ENCODE results near the gene SEC23A.
"Not testable (repeated sequence)": the region's sequence is repeated elsewhere in the genome, so short reads cannot be mapped to it uniquely, and the experiment has no call there.

SEC23A gene

DNA sequence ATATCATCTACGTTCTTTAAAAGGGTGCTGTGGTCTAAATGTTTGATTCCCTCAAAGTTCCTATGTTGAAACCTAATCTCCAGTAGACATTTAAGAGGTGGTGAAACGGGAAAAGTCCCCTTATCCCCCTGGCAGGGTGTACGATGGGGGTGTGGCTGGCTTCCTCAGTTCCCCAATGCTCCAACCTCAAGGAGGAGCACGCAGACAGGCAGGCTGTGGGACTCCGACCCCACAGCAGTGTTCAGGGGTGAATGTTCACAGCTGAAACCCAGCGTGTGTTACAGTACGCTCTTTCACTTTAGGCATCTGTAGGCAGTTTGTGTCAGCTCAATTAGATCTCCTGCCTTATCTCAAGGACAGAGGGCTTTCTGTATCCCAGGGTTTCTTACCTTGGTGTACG is 73.2 kb downstream of the SEC23A start:
- DNase-seq (ENCODE audit: low read depth) = no peak

DNA sequence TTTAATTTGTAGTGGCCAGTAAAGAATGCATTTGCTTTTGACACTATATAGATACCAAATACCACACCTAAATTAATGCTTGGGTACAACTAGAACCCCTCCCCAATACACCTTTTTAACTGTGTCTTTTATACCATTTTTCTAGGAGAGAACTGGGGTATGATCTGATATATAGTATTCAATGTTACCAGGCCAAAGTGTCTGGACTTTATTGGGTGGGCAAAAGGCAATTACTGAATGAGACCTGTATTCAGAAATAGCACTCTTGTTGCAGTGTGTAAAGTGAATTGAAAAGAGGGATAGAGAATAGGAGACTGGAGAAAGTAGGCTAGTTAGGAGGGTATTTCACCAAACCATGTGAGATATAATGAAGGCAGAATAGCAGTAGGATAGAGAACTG is 74.4 kb downstream of the SEC23A start:
- DNase-seq (ENCODE audit: low read depth) = no peak

DNA sequence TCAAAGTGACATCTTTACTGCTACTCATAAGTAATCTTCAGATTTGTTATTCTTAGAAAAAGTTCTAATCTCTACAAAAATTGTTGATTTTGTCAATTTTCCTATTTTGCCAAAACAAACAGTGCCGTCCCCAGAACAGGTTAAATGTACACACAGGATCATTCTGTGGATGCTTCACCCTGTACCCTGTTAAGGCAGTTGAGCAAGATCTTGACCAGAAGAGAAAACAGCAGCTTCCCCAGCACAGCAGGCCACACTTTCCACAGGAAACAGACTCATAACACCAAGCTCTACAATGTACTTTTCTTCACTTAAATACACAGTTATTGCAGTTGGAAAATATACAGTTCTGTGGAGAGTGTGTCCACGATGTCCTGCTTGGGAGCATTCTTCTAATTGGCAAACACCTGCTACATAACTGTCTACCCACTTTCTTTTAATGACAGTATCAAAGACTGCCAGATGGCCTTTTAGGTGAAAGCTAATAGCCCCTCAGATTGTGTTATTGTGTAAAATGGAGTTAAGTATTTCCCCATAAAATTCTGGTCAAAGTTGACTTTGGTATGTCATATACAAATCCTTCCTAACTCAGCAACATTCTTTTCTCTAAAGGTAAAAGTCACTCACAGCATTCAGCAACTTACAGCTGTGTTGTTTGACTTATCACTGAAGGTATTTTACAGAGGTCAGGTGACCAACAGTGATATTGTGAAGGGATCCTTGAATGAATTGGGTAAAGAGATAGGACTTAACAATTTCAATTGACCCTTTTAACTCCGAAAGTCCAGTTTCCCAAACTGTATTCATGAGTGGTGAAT is 77.0 kb downstream of the SEC23A start:
- no peak for DNase-seq (ENCODE audit: low read depth)

DNA sequence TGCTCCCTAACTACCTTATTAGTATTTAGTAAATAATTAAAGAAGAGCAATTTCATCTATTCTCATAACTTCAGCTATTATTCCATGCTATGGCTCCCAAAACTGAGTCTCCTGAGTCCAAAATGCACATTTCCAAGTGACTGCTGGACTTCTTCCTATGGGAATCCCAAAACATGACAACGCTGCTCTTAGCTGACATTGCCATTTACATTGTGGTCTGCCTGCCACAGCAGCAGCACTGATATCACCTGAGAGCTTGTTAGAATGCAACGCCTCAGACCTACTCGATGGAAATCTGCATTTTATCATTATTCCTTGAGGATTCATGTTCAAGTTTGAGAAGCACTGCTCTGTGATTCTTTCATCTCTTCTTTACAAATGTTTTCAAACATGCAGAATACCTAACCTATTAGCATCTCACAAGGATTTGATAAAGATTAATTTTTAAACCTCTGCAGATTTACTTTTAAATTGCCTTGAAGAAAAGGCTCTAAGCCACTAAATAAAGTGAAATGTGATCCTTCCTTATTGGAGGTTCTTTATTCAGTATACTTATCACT is 77.7 kb downstream of the SEC23A start:
- no peak for DNase-seq (ENCODE audit: low read depth)

DNA sequence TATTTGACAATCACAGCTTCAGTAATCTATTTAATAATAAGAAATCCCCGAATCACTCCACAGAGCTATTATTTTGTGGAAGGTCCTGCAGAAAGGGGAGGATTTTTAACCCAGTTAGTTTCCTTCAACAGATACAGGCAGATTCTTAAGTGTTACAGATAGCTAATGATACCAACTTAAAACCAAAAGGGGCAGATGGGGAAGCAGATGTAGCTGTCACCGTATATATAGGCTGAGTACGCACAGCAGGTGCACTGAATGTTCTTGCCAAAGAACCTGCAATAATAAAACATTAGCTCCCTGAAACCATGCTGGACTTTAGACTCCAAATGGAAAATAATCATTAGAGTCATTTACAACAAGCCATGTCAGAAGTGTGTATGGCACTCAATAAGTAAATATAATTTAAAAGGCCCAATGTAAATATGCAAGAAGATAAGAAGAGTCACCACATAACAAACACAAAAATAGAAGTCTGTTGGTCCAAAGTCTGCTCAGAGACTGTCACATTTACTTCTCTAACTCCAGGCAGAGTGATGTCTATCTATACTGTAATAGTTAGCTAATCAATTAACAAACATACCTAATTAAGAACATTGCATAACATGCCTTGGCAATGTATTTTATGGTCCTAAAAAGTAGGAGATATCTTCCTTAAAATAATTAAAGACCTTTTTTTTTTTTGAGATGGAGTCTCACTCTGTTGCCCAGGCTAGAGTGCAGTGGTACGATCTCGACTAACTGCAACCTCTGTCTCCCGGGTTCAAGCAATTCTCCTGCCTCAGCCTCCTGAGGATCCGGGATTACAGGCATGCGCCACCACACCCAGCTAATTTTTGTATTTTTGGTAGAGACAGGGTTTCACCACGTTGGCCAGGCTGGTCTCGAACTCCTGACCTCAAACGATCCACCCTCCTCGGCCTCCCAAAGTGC is 78.8 kb downstream of the SEC23A start:
- no peak for DNase-seq (ENCODE audit: low read depth)

DNA sequence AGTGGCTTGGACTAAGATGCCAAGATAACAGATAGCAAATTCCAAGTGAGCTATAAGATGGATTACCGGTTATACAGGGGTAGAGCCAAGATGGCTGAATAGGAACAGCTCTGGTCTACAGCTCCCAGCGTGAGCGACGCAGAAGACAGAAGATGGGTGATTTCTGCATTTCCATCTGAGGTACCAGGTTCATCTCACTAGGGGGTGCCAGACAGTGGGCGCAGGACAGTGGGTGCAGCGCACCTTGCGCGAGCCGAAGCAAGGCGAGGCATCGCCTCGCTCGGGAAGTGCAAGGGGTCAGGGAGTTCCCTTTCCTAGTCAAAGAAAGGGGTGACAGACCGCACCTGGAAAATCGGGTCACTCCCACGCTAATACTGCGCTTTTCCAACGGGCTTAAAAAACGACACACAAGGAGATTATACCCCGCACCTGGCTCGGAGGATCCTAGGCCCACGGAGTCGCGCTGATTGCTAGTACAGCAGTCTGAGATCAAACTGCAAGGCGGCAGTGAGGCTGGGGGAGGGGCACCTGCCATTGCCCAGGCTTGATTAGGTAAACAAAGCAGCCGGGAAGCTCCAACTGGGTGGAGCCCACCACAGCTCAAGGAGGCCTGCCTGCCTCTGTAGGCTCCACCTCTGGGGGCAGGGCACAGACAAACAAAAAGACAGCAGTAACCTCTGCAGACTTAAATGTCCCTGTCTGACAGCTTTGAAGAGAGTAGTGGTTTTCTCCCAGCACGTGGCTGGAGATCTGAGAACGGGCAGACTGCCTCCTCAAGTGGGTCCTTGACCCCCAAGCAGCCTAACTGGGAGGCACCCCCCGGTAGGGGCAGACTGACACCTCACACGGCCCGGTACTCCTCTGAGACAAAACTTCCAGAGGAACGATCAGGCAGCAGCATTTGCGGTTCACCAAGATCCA is 85.7 kb downstream of the SEC23A start:
- not testable (repeated sequence) for DNase-seq (ENCODE audit: low read depth)

DNA sequence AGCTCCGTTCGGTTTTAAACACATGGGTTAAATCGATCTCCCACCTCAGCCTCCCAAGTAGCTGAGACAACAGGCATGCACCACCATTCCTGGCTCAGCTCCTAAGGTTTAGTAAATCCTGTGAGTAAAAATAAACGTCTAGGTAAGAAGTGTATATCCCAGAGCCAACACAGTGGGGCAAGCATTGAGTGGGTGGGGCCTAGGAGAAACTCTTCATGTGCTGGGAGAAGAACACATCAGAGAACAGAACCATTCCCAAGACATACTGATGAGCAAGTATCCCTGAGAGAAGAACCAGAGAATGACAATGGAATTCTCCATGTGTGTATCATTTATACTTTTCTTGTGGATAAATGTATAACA is 86.3 kb downstream of the SEC23A start:
- no peak for DNase-seq (ENCODE audit: low read depth)

DNA sequence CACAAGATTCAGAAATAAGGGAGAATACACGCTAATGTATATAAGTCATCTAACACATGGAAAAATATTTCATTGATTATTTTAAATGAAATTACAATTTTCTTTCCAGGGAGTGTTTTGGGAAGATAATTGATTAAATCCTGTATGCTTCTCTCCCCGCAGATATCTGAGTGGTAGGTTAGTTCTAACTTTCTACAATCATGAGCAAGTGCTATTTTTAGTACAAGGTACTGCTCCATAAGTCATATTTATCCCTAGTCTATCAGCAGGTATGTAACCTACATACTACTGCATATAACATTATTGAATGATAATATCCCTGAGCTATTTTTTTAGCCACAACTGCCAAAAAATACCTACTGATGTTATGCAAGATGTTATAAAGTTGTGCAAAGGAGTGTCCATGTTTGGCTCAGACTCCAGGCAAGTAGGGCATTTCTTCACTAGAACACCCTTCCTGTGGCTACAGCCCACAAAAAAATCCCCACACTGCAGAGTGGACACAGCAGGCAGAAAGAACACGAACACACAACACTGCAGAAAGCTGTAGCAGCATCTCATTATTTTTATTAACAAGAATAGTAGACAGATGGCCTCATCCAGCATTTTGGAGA is 87.0 kb downstream of the SEC23A start:
- no peak for DNase-seq (ENCODE audit: low read depth)

DNA sequence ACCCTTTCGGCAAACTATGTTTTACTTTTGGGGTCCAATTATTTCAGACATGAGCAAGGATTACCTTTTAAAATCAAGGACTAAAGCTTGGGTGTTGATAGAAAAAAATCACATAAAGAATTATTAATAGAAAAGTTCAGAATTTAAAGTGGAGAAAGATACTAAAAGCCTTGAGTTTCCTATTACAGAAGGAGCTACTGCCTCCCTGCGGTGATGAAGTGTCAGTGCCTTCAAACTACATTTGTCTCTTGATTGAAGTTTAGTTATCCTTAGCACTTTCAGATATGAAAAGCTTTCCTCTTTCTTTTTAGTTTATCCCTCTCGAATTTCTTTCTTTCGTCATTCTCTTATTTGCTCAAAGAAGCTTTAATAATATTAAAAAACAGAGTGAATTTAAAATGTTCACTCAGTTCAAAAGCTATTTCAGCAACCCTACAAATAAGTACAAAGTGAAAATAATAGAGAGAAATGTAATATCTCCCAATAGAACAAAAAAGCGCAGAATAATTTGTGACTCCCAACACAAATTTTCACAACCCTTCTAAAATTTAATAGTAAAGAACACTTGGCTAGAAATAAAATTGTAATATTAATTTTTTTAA is 87.6 kb downstream of the SEC23A start:
- peak; percentile 51 for DNase-seq (ENCODE audit: low read depth)

DNA sequence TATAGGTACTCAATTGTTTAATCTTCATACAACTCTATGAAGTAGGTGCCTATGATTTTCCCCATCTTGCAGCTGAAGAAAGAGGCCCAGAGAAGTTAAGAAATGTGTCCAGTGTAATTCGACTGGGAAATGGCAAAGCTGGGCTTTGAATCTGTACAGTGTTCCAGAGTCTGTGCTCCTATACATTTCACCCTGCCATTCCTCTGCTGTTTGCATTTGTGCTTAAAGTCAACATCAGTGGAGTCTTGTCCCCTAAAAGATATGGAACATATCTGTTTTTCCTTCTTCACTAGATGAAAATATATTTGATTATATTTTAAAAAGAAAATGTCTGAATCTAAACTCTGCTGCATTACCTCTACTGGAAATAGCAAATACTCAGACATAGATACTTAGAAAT is 88.6 kb downstream of the SEC23A start:
- no peak for DNase-seq (ENCODE audit: low read depth)

DNA sequence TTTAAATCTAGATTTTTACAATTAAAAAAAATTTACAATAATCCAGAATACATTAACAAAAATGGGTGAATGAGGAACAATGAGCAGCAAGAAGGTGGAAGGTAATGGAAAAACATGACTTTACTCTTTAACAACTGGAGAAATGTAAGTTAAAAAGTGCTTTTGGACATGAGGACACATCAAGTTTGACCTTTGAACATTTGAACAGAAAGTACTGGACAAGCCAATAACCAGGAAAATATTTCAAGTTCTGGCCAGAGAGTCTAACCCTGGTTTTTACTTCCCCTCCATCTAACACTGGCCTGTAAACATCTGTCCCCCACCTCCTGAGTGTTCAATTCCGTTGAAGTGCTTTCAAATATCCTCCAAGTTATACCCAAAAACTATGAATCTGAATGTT is 94.1 kb downstream of the SEC23A start:
- not testable (repeated sequence) for DNase-seq (ENCODE audit: low read depth)

DNA sequence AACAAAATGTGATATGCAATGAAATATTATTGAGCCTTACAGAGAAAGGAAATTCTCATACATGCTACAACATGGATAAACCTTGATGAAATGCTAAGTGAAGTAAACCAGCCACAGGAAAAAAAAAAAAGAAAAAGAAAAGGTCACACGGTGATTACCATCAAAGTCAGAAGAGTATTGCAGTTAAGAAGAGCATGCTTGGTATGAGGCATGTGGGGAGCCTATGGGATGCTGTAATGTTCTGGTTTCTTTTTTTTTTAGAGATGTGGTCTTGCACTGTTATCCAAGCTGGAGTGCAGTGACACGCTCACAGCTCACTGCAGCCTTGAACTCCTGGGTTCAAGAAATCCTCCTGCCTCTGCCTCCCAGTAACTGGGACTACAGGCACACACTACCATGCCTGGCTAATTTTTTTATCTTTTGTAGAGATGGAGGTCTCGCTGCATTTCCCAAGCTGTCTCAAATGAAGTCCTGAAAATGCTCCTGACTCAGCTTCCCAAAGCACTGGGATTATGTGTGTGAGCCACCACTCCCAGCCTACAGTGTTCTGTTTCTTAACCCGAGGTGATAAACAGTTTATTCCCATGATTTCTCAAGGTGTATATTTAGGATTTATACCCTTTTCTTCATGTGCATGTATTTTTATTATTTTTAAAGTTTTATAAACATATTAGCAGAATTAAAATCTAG is 96.2 kb downstream of the SEC23A start:
- no peak for DNase-seq (ENCODE audit: low read depth)

DNA sequence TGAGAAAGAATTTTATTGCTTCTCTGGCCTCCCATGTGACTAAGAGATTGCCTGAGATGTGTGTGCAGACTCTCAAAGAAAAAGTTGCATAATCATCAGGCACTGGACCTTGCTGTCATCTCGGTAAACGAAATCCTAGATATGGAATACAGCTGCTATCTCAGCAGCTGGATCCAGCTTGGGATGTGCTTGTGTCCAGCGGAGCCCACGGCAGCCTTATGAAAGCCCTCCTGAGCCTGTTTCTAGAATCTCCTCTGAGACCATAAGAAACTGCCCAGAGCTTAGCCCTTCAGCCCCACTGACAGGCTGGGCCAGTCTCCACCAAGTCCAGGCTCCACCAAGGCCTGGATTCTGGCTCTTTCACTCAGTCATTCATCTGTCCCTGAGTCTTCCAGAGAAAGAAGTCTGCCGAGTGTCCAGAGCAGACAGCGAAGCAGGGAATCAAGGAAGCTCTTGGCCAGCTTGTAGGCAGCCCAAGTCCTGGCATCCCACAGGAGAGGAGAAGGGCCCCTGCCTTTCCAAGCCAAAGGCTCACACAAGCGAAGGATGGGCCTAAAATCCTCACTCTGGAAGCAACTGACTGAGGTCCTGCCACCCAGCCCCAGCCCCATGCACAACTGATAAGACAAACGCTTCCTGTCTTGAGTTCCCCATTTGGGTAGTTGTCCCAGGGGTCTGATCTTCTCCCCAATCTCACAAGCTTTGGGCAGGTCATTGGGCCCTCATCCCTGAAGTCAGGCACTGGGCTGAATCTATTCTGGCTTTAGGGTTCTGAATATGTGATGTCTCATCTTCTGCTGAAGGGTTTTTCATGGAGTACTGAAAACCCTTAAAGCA is 97.8 kb downstream of the SEC23A start:
- DNase-seq (ENCODE audit: low read depth) = no peak

DNA sequence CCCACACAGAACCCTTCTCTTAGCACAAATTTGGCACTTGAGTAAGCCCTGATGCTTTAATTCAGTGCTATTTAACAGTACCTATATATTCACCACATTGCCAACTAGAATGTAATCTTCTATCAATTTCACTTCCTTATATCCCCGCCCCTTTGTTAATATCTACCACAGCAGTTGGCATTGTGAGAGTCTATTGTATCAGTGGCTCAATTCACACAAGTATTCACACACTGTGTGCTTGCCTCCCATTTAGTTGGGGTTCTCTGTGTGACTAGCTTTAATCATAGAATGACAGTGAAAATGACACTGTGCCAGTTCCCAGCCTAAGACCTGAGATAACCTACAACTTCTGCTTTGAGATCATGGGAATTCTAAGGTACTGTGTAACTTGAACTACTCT is 103.1 kb downstream of the SEC23A start:
- no peak for DNase-seq (ENCODE audit: low read depth)

DNA sequence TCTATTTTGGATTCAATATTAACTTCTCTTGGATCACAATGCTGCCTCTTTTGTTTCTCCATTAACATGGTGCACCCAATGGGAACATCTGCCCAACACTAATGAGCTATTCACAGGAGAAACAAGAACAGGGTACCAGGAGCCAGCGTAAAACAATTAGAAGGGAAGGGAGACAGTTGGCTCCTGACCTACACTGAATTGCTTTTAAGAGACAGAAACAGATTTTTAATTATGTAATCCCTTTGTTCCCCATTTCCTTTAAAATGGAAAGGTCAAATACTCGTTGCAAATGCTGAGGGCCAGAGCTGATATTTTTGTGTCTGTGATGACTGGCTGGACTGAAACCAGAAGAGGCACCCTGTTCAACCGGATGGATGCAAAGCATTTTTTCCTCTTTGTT is 108.3 kb downstream of the SEC23A start:
- no peak for DNase-seq (ENCODE audit: low read depth)

DNA sequence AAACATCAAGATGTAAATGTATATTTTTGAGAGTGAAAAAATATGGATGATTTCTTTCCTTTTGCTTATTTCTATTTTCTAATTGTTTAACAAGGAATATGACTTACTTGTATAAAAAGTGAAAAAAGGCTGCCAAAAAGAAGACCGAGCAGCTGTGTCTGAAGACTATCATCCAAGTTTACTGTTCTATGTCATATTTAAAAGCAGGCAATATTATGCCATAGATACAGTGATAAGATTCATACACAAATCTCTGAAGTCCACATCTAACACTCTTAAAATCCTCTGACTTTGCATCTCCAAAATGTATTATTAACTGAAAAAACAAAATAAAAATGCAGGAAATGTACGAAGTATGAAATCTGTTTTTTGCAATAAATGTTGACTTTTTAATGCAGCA is 109.1 kb downstream of the SEC23A start:
- no peak for DNase-seq (ENCODE audit: low read depth)

DNA sequence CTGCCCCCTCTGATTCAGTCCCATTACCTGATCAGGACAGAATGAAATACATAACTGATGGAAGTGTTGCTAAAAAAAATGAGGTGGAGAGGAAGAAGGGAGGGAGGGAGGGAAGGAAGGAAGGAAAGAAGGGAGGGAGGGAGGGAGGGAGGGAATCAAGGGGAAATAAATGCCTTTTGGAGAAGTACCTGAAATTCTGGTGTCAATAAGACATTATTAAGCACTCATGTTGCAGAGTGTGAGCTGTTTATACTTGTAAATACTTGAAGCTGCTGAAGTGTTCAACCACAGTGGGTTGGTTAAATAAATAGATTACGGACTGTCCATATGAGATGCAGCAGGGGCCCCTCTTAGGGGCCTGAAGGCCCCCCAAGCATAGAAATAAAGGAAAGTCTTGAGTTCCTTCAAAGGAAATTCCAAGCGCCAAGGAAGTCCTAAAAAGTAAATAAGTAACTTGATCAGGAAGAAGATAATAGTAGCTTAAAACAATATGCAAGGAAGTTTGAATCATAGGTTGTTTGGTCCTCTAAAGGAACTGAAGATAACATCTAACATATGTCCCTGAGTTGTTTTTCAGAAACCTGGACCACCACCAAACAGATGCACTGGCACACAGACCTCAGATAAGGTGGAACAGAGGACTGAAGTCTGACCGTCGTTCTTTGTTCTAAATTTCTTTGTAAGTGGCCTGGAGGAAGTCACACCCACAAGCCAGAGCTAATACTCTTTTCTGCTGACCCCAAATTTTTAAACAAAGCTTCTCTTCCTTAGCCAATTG is 110.8 kb downstream of the SEC23A start:
- no peak for DNase-seq (ENCODE audit: low read depth)

DNA sequence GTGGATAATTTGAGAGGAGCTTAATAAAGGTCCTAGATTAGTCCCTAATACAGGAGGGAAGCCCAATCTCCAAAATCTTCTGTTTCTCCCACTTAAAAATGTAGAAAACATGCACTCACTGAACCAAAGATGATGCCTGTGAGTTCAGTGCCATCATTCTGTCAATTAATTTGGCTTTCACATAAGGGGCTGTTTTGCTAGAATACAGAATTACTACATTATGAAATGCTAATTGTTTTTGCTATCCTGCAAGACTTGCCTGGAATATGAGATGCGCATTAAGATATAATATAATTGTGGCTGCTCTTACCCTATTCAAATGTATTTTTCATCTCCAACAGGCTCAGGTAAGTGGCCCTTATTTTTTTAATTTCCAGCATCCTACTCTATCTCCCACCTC is 111.7 kb downstream of the SEC23A start:
- DNase-seq (ENCODE audit: low read depth) = no peak

Measured in fibroblast of the conjunctiva (primary cell).